ENCODE results near the gene GTSE1.

GTSE1 gene

GRCh38 chr22:46273432-46274148 is 23.1 kb upstream of the GTSE1 start:
- TF ChIP-seq CTCF (IDR thresholded peaks at IDR 0.05; ENCODE audit: insufficient read depth, low read length, missing control alignments) = no peak
- ChIA-PET POLR2A (no interaction called here), CTCF (interaction anchor here (1.1 kb wide), 1 partner anchor 151 kb away, joined by 3 read pairs; no protein-coding TSS in a partner anchor)
- H3K4me3 ChIP-seq (ENCODE audit: low read depth, low read length) = no peak overlapping the region
- DNase-seq (ENCODE audit: low read depth, low spot score) = no peak

- ChIA-PET POLR2A (no interaction called here), CTCF (interaction anchor here (1.1 kb wide), 1 partner anchor 152 kb away, joined by 3 read pairs; no protein-coding TSS in a partner anchor)
- no peak for TF ChIP-seq CTCF (IDR thresholded peaks at IDR 0.05; ENCODE audit: insufficient read depth, low read length, missing control alignments)
- DNase-seq (ENCODE audit: low read depth, low spot score) = no peak
- H3K4me3 ChIP-seq (ENCODE audit: low read depth, low read length) = no peak overlapping the region
These were observed 22.3 kb upstream of the GTSE1 start for GRCh38 chr22:46274381-46274780.

GRCh38 chr22:46275455-46276122 is 21.1 kb upstream of the GTSE1 start:
- POLR2A ChIA-PET = no interaction called here
- H3K4me3 ChIP-seq (ENCODE audit: low read depth, low read length) = no peak overlapping the region
- CTCF ChIA-PET = interaction anchor here (1.1 kb wide), 1 partner anchor 24 kb away, joined by 3 read pairs; no protein-coding TSS in a partner anchor
- no peak for DNase-seq (ENCODE audit: low read depth, low spot score)
- TF ChIP-seq CTCF (IDR thresholded peaks at IDR 0.05; ENCODE audit: insufficient read depth, low read length, missing control alignments) = no peak

- no peak for DNase-seq (ENCODE audit: low read depth, low spot score)
- H3K4me3 ChIP-seq (ENCODE audit: low read depth, low read length) = no peak overlapping the region
- no peak for TF ChIP-seq CTCF (IDR thresholded peaks at IDR 0.05; ENCODE audit: insufficient read depth, low read length, missing control alignments)
- POLR2A ChIA-PET = interaction anchor here (0.8 to 1.4 kb wide), 2 partner anchors 26 to 63 kb away, joined by 3 read pairs; no protein-coding TSS in a partner anchor
- CTCF ChIA-PET = interaction anchor here (1.1 kb wide), 1 partner anchor 160 kb away, joined by 3 read pairs; no protein-coding TSS in a partner anchor
These were observed 20.1 kb upstream of the GTSE1 start for GRCh38 chr22:46276563-46276962.

GRCh38 chr22:46278656-46279645 is 17.7 kb upstream of the GTSE1 start:
- no peak for TF ChIP-seq CTCF (IDR thresholded peaks at IDR 0.05; ENCODE audit: insufficient read depth, low read length, missing control alignments)
- CTCF ChIA-PET = interaction anchor here (2.2 kb wide), 1 partner anchor 11 kb away, joined by 9 read pairs; the partner anchor contains the start of gene TTC38
- POLR2A ChIA-PET = interaction anchor here (0.8 kb wide), 1 partner anchor 10 kb away, joined by 3 read pairs; no protein-coding TSS in a partner anchor

More at GRCh38 chr22:46278656-46279645, 17.7 kb upstream of the GTSE1 start:
- no peak for DNase-seq (ENCODE audit: low read depth, low spot score)
- no peak overlapping the region for H3K4me3 ChIP-seq (ENCODE audit: low read depth, low read length)

All from AG04449 (cell line).